LHCN-M2 (cell line): ENCODE results near the gene ANKRD11. TPM values are rescaled to one million over a fixed set of nuclear protein-coding genes. Genes with fewer than 3 reads are reported as not detected.
A peak's percentile ranks its signal among the peaks of the same experiment; 100 is the strongest.
"Not testable (repeated sequence)": the region's sequence is repeated elsewhere in the genome, so short reads cannot be mapped to it uniquely, and the experiment has no call there.

Source experiments
- DNase-seq: peaks from one replicate; pipeline ENCODE4 v3.0.0-alpha.2; 2012; ENCODE audit warnings: low read depth
- total RNA-seq: library from RNA; depleted of rRNA; stranded (reverse); fragments of >200 nt; gene quantifications from 2 replicates; pipeline ENCODE4 v1.2.3, GENCODE V29; 2014

Gene ANKRD11
- total RNA-seq, 1 experiment from 2014 or later: 63.4 TPM

DNA sequence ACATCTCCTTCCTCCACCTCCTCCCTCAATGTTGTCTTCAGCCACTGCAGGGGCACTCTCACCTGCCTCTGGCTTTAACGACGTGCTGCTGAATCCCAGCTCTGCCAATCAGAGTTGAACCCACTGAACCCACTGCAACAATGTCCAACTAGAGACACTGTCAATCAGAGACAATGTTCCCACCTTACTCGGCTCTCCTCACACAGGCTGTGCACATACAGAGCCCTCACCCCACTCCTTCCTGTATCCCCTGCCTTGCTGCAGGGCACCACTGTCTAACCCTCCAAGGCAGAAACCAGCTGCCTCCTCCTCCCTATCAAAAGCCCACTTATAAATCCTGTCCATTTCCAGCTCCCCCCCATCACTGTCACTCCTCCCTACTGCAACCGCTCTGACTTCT, 58.7 kb downstream of the ANKRD11 start:
- no peak for DNase-seq

DNA sequence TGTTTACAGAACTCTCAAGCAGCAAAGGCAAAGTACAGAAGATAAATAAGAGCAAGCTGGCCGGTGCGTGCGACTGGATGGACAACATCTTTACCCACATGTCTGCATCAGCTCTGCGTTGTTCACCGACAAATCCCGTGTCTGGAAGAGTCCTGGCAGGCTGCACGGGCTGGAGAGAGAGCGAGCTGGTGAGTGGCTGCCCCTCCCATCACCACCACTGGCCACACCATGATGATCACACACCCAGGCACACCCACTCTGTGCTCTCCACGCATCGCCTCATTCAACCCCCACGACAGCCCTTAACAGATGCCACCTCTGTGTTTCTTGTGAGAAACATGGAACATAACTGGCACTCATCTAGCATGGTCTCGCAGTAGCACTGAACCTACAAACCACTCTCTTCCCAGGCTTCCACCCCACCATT, 59.2 kb downstream of the ANKRD11 start:
- DNase-seq: peak; percentile 63

DNA sequence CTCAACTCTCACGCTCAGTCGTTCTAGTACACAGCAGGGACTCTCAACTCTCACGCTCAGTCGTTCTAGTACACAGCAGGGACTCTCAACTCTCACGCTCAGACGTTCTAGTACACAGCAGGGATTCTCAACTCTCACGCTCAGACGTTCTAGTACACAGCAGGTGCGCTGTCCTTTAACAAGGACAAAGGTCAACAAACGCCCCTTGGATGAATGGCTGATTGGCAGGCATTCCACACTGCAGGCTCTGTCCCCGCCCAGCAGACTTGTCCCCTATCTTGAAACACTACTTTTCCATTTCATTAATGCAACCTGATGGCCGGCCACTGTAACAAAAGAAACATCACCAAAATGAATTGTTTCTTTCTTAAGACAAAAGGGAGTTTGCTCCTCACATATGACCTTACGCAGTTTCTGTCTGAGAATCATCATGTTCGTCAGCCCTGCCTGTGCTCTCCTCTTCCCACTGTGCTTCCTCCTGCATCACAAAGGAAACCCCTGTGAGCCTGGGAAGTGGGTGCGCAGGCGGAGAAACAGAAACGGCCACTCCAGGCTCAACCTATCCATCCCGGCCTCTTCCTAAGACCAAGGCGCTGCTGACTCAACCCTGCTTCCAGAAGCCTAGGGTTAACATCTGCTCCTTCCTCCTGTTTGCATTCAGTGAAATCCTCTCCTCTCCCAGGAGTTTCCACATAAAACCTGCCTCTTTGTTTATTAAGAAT, 59.8 kb downstream of the ANKRD11 start:
- DNase-seq: no peak

DNA sequence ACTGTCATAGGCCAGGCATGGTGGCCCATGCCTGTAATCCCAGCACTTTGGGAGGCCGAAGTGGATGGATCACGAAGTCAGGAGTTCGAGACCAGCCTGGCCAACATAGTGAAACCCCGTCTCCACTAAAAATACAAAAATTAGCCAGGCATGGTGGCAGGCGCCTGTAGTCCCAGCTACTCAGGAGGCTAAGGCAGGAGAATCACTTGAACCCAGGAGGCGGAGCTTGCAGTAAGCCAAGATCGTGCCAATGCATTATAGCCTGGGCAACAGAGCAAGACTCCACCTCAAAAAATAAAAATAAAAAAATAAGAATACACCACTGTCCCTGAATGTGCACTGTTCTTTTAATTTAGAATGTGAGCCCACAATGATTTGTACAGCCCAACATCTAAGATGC, 61.8 kb downstream of the ANKRD11 start:
- DNase-seq: not testable (repeated sequence)

DNA sequence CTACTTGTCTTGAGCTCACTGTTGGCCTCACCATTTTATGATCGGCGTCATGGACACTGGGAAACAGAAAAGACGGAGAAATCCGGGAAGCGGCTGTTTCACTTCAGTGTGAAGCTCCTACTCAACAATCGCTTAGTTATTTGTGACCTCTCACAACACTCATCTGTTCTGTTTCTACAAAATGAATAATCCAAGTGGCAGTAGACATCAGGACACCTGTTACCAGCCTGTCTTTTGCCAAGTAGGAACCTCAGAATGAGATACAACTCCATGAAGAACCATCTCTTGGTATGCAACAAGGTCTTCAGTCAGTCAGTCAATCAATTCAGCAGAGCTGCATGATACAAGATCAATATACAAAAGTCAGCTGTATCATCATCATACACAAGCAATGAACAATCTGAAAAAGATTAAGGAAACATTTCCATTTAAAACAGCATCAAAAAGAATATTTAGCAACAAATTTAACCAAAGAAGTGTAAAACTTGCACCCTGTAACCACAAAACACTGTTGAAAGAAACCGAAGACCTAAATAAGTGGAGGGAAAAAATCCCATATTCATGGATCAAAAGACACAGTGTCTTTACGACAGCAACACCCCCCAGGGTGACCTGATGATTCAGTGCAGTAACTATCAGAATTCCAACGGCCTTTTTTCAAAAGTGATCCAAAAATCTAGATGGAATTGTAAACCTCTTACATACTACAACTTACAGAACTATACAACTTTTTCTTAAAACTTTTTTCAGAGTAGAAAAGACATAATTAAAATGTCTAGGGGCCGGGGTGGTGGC, 63.4 kb downstream of the ANKRD11 start:
- DNase-seq: peak; percentile 37

DNA sequence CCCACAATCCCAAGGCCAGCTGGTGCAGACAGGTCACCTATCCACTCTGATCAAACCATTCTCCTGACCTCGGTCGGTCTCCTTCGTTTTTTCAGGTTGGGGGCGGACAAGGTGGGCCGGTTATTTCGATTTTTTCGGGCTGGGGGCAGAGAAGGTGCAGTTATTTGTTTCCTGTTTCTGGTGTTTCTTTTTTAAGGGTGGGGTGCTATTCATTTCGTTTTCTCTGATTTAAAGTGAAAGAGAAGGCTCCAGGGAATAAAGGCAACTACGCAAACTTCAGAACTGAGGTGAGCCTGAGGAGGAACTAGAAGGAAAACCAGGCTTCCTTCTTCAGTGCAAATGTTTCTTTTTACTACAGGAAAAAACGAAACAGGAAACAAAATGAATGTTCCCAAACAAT, 64.8 kb downstream of the ANKRD11 start:
- DNase-seq: no peak

DNA sequence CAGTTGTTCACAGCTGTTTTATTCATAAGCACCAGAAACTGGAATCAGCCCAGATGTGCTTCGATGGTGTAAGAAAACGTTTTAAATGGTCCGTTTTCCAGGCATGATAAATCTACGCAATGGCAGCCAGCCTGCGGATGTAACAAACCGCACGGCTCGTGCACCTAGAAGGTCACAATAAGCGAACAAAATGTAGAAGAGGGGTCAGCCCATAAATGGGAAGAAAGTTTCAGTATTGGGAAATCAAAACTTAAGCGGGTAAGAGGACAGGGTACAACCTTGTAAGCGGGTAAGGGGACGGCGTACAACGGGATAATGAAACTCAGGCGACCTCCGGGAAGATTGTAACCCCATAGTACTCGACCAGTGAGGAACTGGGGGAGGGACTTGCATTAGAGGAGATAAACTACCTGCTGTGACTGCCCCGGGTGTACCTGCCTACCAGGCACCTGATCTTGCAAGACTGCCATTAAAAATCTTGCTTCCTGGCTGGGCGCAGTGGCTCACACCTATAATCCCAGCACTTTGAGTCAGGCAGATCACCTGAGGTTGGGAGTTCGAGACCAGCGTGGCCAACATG, 66.6 kb downstream of the ANKRD11 start:
- DNase-seq: no peak

DNA sequence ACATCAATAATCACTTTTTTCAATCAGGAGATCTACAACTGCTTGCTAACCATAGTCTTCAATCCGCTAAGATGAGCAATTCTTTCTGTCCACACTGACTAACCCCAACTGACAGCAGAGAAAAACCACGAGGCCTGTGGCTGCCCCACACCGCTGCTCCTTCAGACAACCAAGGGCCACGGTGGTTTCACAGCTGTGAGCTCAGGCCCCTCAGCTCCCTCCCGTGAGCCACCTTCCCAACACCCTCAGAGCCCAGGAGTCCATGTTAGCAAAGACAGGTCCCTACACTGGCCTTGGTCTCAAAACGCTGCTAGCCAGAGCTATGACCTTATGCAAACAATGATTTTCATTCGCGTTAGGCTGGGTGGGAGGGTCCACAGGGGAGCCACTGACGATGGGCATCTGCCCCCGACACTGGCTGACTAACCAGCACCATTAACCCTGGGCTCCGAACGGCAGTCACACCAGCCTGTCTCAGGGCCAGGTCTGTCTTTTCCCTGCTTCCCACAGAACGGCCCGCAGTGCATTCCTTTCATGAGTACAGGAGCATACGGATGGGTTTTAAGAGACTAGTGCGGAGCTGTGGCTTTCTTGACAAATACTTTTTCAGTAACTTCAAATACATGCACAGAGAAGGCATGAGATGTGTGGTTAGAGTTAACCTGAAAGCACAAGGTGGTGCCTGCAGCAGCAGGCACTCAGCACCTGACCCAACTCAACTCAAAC, 67.3 kb downstream of the ANKRD11 start:
- peak; percentile 76 for DNase-seq

DNA sequence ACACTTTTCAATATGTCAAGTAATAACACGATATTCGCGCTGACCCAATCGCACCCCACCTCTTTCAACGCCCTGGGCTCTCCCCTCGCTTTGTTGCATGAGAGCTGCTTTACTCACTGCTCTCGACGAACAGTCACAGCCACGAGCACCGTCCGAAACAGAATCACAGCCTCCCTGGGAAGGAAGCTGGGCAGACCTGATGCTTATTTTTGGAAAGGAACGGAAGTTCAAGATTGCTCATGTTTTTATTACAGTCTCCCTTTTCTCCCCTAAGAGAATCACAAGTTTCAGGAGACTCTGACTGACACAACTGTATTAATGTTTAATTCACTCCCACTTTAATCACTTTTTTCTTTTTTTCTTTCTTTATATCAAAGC, 67.8 kb downstream of the ANKRD11 start:
- peak; percentile 73 for DNase-seq

DNA sequence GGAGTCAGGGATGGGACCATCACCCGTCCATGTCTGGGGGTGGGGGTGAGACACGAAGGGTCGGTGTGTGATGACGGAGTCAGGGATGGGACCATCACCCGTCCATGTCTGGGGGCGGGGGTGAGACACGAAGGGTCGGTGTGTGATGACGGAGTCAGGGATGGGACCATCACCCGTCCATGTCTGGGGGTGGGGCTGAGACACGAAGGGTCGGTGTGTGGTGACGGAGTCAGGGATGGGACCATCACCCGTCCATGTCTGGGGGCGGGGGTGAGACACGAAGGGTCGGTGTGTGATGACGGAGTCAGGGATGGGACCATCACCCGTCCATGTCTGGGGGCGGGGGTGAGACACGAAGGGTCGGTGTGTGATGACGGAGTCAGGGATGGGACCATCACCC, 69.1 kb downstream of the ANKRD11 start:
- not testable (repeated sequence) for DNase-seq

DNA sequence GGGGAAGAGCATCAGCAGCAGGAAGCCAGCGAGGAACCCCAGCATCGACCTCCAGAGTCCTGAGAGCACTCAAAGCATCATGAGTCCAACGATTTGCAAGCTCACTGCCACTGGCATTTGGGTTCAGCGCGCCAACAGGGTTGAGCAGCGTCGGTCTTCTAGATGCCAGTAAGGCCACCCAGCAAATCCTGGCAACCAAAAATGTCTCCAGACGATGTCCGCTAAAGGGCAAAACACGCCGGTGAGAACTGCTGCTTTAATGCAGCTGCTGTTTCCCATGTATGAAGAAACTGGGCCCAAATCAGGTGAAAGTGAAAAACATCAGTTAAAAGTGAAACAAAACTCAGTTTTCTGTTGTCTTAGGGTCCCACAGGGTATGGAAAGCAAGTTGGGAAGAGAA, 70.2 kb downstream of the ANKRD11 start:
- DNase-seq: no peak

DNA sequence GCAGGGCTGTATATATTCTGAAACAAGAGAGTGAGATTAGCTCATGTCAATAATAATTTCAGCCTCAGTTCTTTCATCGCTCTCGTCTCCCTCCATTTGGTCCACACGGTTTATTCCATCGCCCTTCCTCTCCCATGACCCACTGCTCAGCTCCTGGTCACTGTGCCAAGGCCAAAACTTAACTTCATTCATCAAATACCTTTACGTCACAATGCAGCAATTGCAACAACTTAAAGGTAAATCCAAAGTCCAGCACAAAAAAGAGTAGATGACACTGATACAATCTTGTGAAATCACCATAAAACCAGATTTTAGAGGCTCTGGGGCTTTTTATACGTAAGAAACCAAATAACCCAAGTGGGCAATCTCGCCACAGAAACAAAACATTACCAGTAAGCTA, 72.0 kb downstream of the ANKRD11 start:
- no peak for DNase-seq

DNA sequence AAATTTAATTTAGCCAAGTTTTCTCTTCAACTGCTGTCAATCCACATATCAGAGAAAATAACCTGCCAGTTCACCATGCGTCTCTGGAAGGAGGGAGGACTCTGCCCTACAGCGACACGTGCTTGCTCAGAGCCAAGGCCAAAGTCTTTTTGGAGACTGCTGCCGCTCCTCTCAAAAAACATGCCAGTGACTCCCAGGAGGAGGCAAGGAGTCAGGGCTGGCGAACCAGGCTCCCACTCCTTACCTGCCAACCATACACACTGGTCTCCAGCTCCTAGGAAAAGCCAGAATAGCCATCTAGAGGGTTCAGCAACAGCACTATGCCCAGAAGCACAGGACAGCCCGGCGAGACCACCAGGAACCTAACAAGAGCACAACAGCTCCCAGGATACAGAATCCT, 73.0 kb downstream of the ANKRD11 start:
- no peak for DNase-seq

DNA sequence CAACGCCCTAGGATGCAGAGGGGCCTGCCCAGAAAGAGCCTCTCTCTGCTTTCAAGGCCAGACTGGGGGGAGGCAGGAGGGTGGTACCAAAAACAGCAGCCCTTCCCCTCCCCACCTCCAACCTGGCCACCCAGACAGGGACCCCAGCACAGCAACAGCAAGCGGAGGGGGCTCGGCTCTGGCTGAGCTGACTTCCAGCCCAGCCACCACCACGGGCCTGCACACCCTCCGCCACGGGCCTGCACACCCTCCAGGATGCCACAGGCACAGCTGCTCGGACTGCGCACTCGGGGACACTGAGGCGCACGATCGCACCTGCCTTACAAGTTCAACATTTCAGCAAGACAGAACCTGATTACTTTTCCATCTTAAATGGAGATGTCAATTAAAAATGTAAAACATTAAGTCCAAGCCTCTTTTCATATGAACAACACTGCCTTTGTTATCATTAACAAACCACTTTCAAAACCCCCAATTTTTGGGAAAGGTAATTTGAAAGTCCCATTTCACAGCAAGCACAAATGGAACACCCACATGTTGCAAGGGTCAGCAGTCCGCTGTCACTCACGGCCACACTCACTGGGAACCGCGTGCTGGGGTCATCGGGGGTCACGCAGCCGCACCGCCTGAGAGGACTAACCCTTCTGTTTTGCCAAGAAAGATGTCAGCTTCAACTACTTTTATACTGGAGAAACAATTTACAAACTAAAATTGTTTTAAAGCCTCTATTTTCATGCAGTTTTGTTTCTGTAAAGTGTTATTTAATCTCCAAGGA, 76.4 kb downstream of the ANKRD11 start:
- no peak for DNase-seq

DNA sequence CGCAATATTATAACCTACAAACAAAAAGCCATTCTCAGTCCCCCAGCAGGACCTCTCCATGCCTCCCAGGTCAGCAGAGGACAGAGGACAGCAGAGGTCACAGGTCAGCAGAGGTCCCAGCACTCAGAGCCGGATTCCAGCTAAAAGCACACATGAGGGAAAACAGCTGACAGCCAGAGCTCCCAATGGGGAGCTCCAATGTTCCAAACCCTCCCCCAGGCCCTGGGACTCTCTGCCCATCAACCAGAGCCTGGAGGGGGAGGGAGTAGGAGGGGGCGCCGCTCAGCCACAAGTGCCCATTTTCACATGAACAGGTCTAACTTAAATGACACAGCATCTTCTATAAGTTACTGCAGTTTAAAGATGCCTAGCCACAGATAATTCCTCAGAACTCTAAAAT, 77.5 kb downstream of the ANKRD11 start:
- DNase-seq: peak; percentile 51

DNA sequence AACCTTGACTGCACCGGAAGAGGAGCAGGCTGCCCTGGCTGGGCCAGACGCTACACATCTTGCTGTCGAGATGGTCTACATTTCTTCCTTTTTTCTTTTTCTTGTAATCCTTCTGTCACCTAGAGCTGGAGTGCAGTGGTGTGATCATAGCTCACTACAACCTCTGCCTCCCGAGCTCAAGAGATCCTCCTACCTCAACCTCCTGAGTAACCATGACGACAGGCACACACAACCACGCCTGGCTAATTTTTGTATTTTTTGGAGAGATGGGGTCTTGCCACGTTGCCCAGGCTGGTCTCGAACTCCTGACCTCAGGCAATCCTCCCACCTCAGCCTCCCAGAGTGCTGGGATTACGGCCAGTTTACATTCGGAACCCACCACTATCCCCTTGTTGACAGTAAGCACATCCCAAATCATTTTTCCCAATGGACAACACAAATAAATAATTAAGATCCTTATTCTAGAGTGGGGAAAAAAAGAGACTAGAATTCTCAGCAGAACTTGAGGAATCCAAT, 79.0 kb downstream of the ANKRD11 start:
- DNase-seq: no peak

DNA sequence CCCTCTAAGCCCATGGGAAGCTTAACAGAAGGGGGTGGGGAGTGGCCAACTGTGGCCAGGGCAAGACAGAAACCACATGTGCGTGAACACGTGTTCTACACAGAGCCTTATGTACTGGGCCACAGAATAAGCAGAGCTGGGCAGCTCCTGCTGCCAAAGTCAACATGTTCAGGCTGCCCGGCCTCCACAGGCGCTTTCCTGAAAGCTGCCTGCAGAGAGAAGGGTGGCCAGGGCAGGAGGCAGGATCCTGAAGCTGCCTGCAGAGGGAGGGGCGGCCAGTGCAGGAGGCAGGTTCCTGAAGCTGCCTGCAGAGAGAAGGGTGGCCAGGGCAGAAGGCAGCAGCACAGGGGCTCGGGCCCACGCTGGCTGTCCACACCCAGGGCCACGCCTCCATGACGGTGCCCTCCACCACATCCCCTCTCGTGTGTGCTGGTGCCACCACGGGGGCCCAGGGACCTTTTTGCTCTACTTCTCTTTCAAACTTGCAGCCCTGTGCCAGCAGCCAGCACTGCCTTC, 79.5 kb downstream of the ANKRD11 start:
- peak; percentile 93 for DNase-seq

DNA sequence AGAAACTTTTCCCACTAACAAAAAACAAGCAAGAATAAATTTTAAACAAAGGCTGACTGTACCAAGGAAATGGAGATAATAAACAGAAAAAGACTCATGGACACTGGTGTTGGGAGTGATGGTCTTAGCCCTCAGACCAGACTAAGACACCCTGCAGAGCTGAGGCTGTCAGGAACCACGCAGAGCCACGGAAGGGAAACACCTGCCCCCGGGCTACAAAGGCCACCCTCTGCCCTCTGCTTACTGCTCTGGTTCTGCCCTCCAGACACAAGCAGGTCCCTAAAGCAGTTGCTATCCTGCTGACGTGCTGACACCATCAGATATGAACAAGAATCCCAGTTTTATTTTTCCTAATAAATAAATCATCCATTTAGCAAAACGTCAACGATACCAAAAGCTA, 80.0 kb downstream of the ANKRD11 start:
- no peak for DNase-seq

DNA sequence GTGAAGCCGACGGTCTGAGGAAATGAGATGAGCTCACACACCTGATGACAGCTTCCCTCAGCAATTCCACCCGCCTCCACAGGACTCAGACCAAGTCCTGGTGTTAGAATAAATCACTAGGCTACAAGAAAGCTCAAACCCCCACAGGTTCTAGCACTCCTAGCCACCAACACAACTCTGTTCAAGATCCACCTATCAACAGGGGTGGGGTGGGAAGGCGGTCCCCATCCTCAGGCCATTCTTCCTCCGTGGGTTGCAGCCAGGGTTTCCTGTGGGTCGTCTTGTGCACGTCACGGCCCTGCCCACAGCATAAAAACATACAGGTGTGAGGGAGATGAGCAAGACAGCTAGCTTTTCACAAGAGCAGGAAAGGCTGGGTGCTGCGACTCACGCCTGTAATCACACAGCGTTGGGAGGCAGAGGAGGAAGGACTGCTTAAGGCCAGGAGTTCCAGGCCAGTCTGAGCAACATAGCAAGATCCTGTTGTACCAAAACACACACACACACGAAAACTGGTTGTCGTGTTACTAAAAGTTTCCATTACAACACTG, 81.1 kb downstream of the ANKRD11 start:
- no peak for DNase-seq

DNA sequence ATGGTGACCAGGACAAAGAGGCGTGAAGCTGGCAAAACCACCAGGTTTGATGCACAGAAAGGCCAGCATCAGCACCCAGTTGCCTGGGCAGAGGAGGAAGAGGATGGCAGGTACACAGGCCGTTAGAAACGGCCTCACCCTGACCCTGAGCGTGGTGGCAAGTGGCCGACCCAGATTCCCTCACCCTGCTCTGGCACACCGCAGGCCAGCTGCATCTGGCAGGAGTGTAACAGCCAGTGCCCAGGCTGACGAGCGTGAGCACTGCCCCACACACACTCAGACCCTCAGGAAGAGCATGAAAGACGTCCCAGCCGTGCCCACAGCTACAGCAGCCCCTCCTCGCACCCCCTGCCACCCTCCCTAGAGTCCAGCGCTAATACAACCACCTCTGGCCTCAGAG, 82.0 kb downstream of the ANKRD11 start:
- no peak for DNase-seq

DNA sequence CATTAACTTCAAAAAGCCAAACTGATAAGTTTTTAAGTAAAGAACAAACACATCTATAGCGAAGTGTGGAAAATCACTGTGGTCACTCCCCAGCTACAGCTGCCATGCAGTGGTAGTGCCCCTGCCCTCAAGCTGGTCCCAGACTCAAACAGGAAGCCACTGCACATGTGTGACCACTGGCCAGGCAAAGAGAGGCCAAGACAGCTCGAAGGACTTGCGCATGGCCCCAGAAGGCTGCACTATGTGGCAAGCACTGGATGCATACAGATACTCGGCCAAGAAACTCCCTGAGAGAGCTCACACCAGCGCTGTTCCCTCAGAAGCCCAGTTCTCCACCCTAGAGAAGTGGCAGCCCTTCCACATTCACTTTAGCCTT, 82.4 kb downstream of the ANKRD11 start:
- DNase-seq: no peak
